Measurements from ENCODE around the gene KLHDC1.
"Not testable (repeated sequence)": the region's sequence is repeated elsewhere in the genome, so short reads cannot be mapped to it uniquely, and the experiment has no call there.

KLHDC1 gene, protein sequence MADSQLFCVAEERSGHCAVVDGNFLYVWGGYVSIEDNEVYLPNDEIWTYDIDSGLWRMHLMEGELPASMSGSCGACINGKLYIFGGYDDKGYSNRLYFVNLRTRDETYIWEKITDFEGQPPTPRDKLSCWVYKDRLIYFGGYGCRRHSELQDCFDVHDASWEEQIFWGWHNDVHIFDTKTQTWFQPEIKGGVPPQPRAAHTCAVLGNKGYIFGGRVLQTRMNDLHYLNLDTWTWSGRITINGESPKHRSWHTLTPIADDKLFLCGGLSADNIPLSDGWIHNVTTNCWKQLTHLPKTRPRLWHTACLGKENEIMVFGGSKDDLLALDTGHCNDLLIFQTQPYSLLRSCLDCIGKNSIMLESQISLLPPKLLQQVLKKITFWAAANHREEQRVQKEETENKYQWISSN

DNA sequence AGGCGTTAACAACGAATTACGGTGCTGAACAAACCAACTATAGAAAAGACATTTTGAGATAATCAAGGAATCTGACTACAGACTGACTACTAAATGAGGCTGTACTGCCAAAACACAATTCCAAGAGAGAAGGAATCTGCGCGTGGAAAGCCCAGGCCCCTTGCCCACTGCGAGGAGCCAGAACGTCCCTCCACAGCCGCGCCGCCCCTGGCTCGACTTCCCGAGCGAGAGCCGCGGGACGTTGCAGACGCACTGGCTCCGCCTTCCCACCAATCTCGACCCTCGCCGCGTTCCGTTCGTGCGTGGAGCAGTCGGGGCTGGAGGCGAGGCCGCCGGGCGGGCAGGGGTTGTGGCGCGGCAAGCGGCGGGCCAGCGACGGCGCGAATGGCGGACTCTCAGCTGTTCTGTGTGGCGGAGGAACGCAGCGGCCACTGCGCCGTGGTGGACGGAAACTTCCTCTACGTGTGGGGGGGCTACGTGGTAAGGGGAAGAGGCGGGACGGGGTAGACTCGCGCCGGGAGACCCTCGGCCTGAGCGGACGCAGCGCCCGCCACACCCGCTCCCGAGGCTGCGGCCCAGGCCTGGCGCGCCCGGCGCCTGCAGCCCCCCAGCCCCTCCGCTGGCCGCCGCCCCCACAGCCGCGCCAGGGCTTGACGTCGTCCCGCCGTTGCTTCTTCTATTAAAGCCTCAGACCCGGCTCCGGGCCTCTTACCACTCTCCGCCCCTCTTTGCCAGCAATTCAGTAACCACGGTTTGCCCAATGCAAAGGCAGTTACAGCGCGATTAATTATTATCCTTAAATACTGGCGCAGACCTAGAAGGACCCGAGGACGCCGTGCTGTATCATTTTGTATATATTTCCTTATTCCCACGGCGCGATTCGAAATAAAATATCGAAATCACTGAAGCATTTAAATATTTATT lies at the start of gene KLHDC1:
Gene KLHDC1 (plus strand): TSS at position 310 of the 924 bp plus-strand sequence. CDS start 75 bp downstream, at position 385.
- DNase-seq (ENCODE audit: low spot score): peak; percentile 90

DNA sequence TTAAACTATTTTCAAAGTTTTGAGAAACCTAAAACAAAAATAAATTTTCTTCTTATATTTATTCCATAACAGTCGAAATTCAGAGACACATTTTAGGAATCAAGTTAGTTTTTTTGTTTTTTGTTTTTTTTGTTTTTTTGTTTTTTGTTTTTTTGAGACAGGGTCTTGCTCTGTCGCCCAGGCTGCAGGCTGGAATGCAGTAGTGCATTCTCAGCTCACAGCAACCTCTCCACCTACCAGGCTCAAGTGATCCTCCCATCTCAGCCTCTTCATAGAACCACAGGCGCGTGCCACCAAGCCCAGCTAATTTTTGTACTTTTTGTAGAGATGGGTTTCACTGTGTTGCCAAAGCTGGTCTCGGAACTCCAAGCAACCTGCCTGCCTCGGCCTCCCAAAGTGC lies 39.4 kb upstream of the KLHDC1 start:
- no peak for DNase-seq (ENCODE audit: low spot score)

DNA sequence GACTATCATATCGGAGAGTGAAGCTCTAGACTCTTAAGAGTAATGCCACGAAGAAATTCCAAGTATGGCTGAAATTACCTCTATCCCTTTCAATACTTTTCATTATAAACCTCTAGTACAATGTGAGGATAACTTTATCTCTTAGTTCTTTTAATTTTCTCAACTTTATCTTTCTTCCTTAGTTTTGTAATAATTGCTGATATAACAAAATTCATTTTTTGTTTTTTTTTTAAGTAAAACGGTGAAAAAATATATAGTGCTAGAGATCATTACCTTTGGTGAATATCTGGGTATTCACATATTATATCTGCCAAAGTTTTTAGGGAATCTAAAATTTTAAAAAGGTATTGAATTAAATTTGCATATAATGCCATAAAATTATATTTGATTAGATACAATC lies 38.4 kb upstream of the KLHDC1 start:
- DNase-seq (ENCODE audit: low spot score): no peak

DNA sequence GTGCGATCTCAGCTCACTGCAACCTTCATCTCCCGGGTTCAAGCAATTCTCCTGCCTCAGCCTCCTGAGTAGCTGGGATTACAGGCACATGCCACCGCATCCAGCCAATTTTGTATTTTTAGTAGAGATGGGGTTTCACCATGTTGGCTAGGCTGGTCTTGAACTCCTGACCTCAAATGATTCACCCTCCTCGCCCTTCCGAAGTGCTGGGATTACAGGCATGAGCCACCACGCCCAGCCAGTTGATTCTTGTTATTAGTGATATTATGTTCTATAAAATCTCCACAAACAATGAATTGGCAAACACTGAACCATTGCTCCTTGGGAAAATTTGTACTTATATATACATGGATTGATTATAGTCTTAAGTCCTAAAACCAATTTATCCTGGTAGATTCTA lies 35.4 kb upstream of the KLHDC1 start:
- DNase-seq (ENCODE audit: low spot score): not testable (repeated sequence)

DNA sequence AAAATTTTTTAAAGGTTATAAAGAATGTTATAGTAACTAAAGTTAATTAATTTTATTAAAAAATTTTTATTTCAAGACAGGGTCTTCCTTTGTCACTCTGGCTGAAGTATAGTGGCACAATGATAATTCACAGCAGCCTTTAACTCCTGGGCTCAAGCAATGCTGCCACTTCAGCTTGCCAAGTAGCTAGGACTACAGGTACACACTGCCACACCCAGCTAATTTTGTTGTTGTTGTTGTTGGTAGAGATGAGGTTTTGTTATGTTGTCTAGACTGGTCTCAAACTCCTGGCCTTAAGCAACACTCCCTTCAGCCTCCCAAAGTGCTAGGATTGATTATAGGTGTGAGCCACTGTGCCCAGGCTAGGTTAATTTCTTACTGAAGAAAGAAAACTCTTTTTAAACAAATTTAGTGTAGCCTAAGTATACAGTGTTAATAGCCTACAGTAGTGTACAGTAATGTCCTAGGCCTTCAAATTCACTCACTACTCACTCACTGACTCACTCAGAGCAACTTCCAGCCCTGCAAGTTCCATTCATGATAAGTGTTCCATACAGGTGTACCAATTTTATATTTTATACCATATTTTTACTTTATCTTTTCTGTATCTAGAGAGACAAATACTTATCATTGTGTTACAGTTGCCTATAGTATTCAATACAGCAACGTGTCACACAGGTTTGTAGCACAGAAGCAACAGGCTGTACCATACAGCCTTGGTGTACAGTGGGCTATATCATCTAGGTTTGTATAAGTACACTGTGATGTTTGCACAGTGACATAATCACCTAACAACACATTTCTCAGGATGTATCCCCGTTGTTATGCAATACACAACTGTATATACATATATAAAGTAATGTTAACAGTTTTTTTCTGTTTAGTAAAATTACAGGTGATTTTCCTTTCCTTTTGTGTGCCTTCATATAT lies 33.1 kb upstream of the KLHDC1 start:
- no peak for DNase-seq (ENCODE audit: low spot score)

DNA sequence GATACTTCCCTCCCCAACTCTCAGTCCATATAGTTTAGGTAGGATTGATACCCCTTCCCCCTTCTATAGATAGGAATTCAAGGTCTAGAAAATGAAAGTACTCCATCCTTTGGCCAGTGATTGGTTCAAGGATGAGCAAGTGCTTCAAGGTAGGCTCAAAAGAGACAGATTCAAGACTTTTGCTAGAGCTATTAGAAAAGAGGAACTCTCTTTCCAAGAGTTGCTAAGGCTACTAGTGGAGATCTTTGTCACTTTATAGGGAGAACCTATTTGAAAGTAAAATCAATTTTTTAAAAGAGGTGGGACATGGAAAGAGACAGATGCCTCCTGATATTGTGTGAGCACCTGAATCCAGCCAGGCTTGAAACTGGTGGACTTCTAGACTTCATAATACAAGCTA lies 22.4 kb upstream of the KLHDC1 start:
- DNase-seq (ENCODE audit: low spot score): no peak

DNA sequence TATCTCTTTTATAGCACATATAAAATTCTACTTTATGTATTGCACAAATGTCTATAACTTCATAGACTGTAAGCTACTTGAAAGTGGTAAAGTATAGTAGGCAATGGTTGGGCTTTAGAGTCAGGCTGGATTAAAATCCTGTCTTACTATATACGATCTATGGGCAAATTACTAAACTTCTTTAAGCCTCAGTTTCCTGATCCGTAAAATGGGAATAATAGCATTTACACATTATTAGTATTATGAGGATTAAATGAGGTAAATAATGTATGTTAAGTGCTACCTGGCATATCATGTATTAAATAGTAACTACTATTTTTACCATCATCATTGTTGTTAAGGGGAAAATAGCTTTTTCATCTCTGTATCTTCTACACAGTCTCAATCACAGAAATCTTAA lies 19.3 kb upstream of the KLHDC1 start:
- DNase-seq (ENCODE audit: low spot score): no peak

DNA sequence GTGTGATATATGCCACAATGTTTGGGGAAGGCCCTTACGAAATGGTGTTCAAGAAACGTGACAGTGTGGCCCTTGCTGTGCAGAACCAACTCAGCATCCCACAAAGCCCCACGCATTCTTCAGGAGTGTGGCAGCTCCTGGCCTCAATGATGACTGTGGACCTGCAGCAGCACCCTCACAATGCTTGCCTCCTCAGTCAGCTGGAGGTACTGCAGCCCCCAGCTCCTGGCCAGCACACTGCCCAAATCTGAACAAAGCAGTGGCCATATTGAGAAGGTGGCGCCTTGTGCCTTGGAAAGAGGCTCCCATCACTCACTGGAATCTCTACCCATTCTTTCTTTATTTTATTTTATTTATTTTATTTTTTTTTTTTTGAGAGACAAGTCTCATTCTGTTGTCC lies 15.3 kb upstream of the KLHDC1 start:
- no peak for DNase-seq (ENCODE audit: low spot score)

DNA sequence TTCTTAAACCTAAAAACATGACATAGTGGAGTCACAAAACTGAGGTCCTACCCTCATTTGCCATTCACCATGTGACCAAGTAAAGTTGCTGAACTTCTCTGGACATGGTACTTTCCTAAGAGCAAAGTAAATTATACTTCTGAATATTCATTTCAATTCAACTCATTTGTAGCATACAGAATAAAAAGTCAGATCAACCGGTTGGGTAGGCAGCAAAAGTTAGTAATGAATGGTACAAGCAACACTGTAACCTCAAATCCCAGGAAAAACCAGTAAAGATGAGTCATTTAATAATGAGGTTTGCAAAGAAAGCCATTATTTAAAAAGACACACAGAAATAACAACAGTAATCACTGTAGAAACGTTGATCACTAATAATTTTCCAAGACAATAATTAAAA lies 13.6 kb upstream of the KLHDC1 start:
- peak; percentile 30 for DNase-seq (ENCODE audit: low spot score)

DNA sequence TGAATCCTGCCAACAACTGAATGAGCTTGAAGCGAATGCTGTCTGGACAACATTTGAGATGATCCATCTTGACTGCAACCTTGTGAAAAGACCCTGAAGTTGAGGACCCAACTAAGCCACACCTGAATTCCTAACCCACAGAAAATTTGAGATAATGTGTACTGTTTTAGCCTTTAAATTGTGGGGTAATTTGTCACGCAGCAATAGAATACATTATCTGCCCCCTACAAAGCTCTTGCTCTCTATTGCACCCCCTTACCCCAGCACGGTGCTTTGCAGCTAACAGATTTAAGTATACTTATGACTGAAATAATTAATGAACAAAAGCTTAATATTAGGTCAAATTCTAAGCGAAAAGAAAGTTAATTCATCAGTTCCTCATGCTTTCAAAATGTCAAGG lies 6.5 kb upstream of the KLHDC1 start:
- no peak for DNase-seq (ENCODE audit: low spot score)

DNA sequence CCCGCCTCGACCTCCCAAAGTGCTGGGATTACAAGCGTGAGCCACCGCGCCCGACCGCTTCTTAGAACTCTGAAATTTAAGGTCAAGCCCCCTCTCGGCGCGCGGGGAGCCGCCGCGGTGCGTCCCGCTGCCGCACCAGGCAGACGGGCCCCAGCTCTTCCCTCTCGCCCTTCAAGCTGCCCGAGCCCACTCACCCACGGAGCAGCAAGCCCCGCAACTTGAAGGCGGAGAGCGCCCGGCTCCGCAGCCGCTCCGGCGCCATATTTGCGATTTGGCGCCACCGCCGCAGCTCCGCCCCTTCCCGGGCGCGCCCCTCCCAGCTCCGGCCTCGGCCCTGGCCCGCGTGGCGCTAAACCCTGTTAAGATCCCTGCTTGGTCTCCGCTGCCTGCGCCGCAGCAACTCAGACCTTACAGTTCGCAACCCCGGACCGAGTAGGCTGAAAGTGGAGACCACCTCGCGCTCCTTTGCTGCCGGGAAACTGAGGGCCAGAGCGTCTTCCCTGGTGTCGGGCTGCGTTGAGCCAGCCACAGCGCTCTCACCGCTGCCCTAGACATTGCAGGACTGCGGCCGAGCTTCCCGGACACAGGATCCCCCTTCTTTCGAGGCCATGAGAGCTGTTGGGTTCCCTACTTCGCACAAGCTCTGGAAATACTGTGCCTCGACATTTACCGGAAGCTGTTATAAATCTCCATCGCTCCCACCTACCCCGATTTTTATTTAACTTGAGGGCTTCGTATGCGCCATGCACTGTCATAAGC lies 4.8 kb upstream of the KLHDC1 start, which contains the start of gene POLE2:
Gene POLE2 (minus strand): TSS at position 273 of the 759 bp plus-strand sequence. CDS start 11 bp downstream, at position 262.
- peak; percentile 91 for DNase-seq (ENCODE audit: low spot score)

DNA sequence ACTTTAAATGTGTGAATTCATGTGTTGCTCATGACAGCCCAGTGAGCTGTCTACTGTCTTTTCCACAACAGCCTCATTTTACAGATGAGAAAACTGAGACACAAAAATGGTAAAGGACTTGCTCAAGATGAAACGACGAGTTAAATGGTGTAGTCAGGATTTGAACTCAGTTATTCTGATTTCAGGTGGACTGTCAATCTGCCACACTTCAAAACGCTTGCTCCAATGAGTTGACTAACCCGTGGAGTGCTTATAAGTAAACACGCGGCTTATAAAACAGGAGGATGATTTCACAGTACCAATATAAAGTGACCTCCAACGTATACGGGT lies 4.3 kb upstream of the KLHDC1 start:
- no peak for DNase-seq (ENCODE audit: low spot score)

DNA sequence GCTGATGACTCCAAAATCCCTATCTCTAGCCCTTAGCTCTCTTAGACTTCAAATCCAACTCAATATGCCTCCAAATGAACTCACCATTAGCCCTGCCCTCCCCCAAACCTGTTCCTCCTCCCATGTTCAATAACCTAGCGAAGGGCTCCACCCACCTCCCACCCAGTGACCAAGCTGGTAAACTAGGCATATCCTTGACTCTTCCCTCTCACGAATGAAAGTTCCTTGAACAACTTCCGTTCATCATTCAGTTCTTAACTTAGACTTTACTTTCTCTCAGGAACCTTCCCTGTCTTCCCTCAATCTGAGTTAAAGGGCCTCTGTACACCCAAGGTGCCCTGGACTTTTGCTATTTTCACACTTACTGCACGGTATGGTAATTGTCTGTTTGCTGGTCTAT lies 1.9 kb upstream of the KLHDC1 start:
- no peak for DNase-seq (ENCODE audit: low spot score)

DNA sequence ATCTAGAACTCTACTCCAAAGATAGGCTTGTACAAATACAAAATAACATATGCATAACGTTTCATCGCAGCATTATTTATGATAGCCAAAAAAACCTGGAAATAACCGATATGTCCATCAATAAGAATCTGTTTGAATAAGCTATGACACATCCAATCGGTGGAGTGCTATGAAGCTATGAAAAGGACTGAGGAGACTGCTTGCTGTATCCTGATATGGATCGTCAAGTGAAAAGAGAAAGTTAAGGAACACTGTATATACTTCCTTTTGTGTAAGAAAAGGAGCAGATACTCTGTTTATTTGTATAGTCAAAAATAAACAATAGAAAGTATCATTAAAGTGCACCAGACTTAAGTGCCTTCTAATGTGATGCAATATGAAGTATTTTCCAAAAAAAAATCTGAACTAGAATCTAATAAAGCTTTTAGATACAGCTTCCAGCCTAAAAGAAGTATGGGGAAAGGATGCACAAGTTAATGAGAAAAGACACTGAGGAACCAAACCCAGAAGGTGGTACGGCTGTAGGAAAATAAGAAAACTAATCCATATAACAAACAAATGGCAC lies 645 bp upstream of the KLHDC1 start:
- no peak for DNase-seq (ENCODE audit: low spot score)

DNA sequence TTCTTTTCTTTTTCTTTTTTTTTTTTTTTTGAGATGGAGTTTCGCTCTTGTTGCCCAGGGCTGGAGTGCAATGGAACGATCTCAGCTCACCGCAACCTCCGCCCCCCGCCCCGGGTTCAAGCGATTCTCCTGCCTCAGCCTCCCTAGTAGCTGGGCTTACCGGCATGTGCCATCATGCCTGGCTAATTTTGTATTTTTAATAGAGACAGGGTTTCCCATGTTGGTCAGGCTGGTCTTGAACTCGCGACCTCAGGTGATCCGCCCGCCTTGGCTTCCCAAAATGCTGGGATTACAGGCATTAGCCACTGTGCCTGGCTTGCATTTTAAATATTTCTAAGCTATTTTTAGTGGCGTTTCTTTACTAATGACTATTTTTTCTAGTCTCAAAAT lies 810 bp downstream of the KLHDC1 start:
- DNase-seq (ENCODE audit: low spot score): not testable (repeated sequence)

DNA sequence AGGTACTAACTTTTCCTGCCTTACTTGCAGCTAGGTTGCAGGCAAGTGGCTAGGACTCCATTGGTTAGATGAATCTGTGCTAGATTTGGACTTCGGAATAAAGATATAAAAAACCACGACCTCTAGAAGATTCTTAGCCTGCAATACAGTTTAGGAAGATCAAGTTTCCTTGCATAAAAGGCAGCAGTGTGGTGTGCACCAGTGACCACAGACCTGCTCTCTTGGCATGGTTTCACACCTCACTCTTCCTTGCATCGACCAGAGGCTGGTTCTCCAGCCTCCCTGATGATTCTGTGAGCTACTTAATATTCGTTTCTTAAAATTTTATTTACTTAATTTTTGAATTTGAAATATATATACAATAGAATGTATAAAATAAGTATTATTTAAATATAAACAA lies 9.8 kb downstream of the KLHDC1 start:
- DNase-seq (ENCODE audit: low spot score): no peak

DNA sequence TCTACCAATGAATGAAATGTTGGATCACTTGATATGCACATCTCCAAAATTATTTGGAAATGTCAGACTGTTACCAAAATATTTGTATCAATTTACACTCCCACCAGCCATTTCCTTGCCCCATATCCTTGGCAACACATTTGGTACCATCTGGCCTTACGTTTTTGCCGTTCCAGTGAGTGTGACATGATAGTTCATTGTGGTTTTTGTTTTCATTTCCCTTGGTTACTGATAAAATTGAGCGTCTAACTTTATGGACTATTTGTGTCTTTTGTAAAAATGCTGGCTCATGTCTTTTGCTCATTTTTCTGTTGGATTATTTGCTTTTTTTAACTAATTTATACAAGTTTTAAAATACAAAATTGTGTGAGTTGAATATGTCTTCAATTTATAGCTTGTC lies 11.0 kb downstream of the KLHDC1 start:
- DNase-seq (ENCODE audit: low spot score): peak; percentile 14

DNA sequence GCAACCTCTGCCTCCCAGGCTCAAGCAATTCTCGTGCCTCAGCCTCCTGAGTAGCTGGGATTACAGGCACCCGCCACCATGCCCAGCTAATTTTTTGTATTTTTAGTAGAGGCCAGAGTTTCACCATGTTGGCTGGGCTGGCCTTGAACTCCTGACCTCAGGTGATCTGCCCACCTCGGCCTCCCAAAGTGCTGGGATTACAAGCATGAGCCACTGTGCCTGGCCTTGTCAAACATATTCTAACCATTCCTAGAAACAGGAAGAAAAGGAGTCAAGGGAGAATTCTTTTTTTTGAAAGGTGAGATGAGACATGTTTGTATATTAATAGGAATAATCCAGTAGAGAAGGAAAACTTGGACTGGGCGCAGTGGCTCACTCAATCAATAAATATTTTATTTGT lies 11.6 kb downstream of the KLHDC1 start:
- not testable (repeated sequence) for DNase-seq (ENCODE audit: low spot score)

DNA sequence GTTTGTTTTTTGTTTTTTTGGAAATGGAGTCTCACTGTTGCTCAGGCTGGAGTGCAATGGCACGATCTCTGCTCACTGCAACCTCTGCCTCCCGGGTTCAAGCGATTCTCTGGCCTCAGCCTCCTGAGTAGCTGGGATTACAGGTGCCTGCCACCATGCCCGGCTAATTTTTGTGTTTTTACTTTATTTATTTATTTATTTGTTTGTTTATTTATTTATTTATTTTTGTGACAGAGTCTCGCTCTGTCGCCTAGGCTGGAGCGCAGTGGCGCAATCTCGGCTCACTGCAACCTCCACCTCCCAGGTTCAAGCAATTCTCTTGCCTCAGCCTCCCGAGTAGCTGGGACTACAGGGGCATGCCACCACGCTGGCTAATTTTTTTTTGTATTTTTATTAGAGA lies 18.1 kb downstream of the KLHDC1 start:
- not testable (repeated sequence) for DNase-seq (ENCODE audit: low spot score)

DNA sequence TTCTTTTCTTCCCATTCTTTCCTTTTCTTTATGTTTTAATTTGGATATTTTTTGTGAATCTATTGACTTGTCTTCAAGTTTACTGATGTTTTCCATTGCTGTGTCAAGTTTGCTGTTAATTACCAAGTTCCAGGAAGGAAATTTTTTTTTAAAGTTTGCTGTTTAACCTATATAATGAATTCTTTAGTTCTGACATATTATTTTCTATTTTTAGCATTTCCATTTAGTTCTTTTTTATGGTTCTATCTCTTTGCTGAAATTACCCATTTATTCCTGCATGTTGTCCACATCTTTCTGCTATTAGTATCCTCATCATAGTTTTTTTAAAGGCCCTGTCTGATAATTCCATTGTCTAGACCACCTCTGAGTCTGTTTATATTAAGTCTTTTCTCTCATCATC lies 27.8 kb downstream of the KLHDC1 start:
- DNase-seq (ENCODE audit: low spot score): no peak

All from AG20443 (cell line).